Measurements from ENCODE around the gene TRABD2A. TPM values are rescaled to one million over a fixed set of nuclear protein-coding genes. Genes with fewer than 3 reads are reported as not detected.
"Not testable (repeated sequence)": the region's sequence is repeated elsewhere in the genome, so short reads cannot be mapped to it uniquely, and the experiment has no call there.

TRABD2A gene
- total RNA-seq, 4 donors from 2014 or later: 0.14 to 3.0 (median 0.29) TPM; not detected in 1

GRCh38 chr2:84878896-84879583 lies 1.8 kb downstream of the TRABD2A start:
- no peak for DNase-seq
- H3K27ac ChIP-seq: no peak overlapping the region
- no peaks in the 10 kb centered on the region for H3K36me3 ChIP-seq
- H3K4me3 ChIP-seq: no peak overlapping the region
- peaks cover 0 to 20% of the 10 kb centered on the region in 2 donors for H3K4me1 ChIP-seq
- intact Hi-C loops (cut with DNase I; ENCODE audit: low total_unique reads): no loop called here
- peaks cover 0 to 6% of the 10 kb centered on the region in 2 donors for H3K27me3 ChIP-seq
- H3K9me3 ChIP-seq: no peaks in the 10 kb centered on the region
- TF ChIP-seq CTCF (IDR thresholded peaks at IDR 0.05): no peak
- TF ChIP-seq POLR2A (IDR thresholded peaks at IDR 0.05): no peak

- intact Hi-C loops (cut with DNase I; ENCODE audit: low total_unique reads): no loop called here
- TF ChIP-seq POLR2A (IDR thresholded peaks at IDR 0.05) (no peak), CTCF (IDR thresholded peaks at IDR 0.05) (no peak)
- Histone ChIP-seq H3K9me3 (no peaks in the 10 kb centered on the region), H3K27me3 (peaks cover 0 to 6% of the 10 kb centered on the region in 2 donors), H3K36me3 (no peaks in the 10 kb centered on the region), H3K4me1 (peaks cover 0 to 20% of the 10 kb centered on the region in 2 donors), H3K4me3 (no peak overlapping the region), H3K27ac (no peak overlapping the region)
- no peak for DNase-seq
Observed at GRCh38 chr2:84878459-84878858, 2.4 kb downstream of the TRABD2A start.

- Histone ChIP-seq H3K27ac (no peak overlapping the region), H3K4me1 (peaks cover 0 to 20% of the 10 kb centered on the region in 2 donors)
- TF ChIP-seq POLR2A (IDR thresholded peaks at IDR 0.05): no peak
- no peak for TF ChIP-seq CTCF (IDR thresholded peaks at IDR 0.05)
Observed at GRCh38 chr2:84876369-84876768, 4.5 kb downstream of the TRABD2A start.

GRCh38 chr2:84875619-84876018 lies 5.3 kb downstream of the TRABD2A start:
- H3K27ac ChIP-seq; H3K4me3 ChIP-seq; intact Hi-C loops (cut with DNase I; ENCODE audit: low total_unique reads); H3K9me3 ChIP-seq; H3K36me3 ChIP-seq; H3K27me3 ChIP-seq; DNase-seq: not testable (repeated sequence)
- peaks cover 0 to 12% of the 10 kb centered on the region in 2 donors for H3K4me1 ChIP-seq

More at GRCh38 chr2:84876369-84876768, 4.5 kb downstream of the TRABD2A start:
- Histone ChIP-seq H3K36me3 (no peaks in the 10 kb centered on the region), H3K9me3 (no peaks in the 10 kb centered on the region), H3K27me3 (peaks cover 0 to 6% of the 10 kb centered on the region in 2 donors), H3K4me3 (no peak overlapping the region)
- intact Hi-C loops (cut with DNase I; ENCODE audit: low total_unique reads): no loop called here
- DNase-seq: no peak

- H3K9me3 ChIP-seq: no peaks in the 10 kb centered on the region
- no peak overlapping the region for H3K4me3 ChIP-seq
- H3K4me1 ChIP-seq: peaks cover 0 to 8% of the 10 kb centered on the region in 2 donors
- DNase-seq: no peak
- H3K36me3 ChIP-seq: no peaks in the 10 kb centered on the region
- TF ChIP-seq POLR2A (IDR thresholded peaks at IDR 0.05) (no peak), CTCF (IDR thresholded peaks at IDR 0.05) (no peak)
- no peak overlapping the region for H3K27ac ChIP-seq
- intact Hi-C loops (cut with DNase I; ENCODE audit: low total_unique reads): no loop called here
- H3K27me3 ChIP-seq: no peaks in the 10 kb centered on the region
Observed at GRCh38 chr2:84875213-84875560, 5.7 kb downstream of the TRABD2A start.

Measured in uterus (tissue), 4 donors.